OCI-LY3 (cell line): ENCODE measurements around the gene STPG4.

Experiments
- CTCF ChIP-seq: fragments of 200-600, 300-600 bp; sonication (generic); IDR thresholded peaks from 2 replicates; pipeline ENCODE4 v1.5.1; 2014; ENCODE audit warnings: antibody characterized with exemption, low read length, low read depth
- EZH2phosphoT487 ChIP-seq: fragments of 200-600 bp; shearing (Covaris generic); IDR thresholded peaks from 2 replicates; pipeline ENCODE4 v1.6.1; 2018; ENCODE audit warnings: antibody characterized with exemption, mixed run types, low read depth

- TF ChIP-seq CTCF (no peak), EZH2phosphoT487 (no peak)
Measured at GRCh38 chr2:47178341-47178740, 23.2 kb upstream of the STPG4 start.
